ENCODE results near the gene OPCML. TPM values are rescaled to one million over a fixed set of nuclear protein-coding genes. Genes with fewer than 3 reads are reported as not detected.

Gene OPCML
- total RNA-seq, 1 donor from 2014 or later: 1.2 TPM

- Mint-ChIP-seq H3K27me3 (ENCODE audit: low read depth) (no peaks in the 10 kb centered on the region), H3K4me3 (no peak overlapping the region), H3K27ac (ENCODE audit: unreplicated experiment) (no peak overlapping the region), H3K4me1 (peaks cover 4% of the 10 kb centered on the region), H3K36me3 (ENCODE audit: low read depth) (no peaks in the 10 kb centered on the region), H3K9me3 (peaks cover 2% of the 10 kb centered on the region)
- DNase-seq (ENCODE audit: low read depth, low spot score): no peak
- TF ChIP-seq, protein P1, sequence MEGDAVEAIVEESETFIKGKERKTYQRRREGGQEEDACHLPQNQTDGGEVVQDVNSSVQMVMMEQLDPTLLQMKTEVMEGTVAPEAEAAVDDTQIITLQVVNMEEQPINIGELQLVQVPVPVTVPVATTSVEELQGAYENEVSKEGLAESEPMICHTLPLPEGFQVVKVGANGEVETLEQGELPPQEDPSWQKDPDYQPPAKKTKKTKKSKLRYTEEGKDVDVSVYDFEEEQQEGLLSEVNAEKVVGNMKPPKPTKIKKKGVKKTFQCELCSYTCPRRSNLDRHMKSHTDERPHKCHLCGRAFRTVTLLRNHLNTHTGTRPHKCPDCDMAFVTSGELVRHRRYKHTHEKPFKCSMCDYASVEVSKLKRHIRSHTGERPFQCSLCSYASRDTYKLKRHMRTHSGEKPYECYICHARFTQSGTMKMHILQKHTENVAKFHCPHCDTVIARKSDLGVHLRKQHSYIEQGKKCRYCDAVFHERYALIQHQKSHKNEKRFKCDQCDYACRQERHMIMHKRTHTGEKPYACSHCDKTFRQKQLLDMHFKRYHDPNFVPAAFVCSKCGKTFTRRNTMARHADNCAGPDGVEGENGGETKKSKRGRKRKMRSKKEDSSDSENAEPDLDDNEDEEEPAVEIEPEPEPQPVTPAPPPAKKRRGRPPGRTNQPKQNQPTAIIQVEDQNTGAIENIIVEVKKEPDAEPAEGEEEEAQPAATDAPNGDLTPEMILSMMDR (conservative IDR thresholded peaks at IDR 0.05): no peak
Measured at GRCh38 chr11:132671851-132672370, 860.4 kb downstream of the OPCML start.

DNA sequence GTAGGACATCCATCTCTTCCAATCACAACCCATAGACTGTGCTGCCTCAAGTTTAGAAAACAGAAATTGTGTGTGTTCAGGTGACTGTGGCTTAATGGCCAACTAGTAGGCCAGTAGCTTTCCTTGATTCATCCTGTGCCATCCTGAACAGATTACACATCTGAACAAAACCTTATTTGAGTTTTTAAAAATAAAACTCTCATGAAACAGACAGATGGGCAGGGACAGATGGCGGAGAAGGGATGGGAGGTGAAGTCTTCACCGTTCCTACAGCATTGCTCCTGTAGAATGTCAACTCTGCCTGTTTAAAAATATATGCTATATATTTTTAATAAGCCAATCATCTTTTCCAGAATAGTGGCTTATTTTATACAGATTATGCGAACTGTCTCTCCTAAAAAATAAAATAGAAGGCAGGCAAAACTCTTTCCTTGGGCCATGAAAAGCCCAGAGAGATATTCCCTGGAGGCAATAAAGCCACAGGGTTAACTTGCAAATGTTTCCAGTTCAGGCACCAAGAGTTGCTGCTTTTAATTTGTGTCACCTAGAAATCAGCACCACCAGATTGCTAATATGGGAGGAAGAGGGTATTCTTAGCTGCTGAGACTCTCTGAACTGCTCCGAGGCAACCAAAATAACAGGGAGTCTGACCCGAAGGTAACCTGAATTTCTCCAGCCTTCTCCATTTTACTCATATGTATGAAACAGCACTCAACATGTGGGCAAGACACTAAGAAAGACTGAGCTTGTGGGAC is 861.2 kb downstream of the OPCML start:
- Mint-ChIP-seq H3K4me3 (no peak overlapping the region), H3K27ac (ENCODE audit: unreplicated experiment) (no peak overlapping the region), H3K36me3 (ENCODE audit: low read depth) (no peaks in the 10 kb centered on the region), H3K4me1 (peaks cover 4% of the 10 kb centered on the region), H3K27me3 (ENCODE audit: low read depth) (no peaks in the 10 kb centered on the region), H3K9me3 (peaks cover 2% of the 10 kb centered on the region)
- DNase-seq (ENCODE audit: low read depth, low spot score): no peak
- TF ChIP-seq, protein P1 (conservative IDR thresholded peaks at IDR 0.05): no peak

GRCh38 chr11:132669949-132670348 is 862.4 kb downstream of the OPCML start:
- peaks cover 2% of the 10 kb centered on the region for H3K9me3 Mint-ChIP-seq
- no peak overlapping the region for H3K4me3 Mint-ChIP-seq
- DNase-seq (ENCODE audit: low read depth, low spot score): no peak
- TF ChIP-seq, protein P1 (conservative IDR thresholded peaks at IDR 0.05): no peak
- no peaks in the 10 kb centered on the region for H3K36me3 Mint-ChIP-seq (ENCODE audit: low read depth)
- H3K4me1 Mint-ChIP-seq: peaks cover 4% of the 10 kb centered on the region
- no peak overlapping the region for H3K27ac Mint-ChIP-seq (ENCODE audit: unreplicated experiment)
- H3K27me3 Mint-ChIP-seq (ENCODE audit: low read depth): no peaks in the 10 kb centered on the region

DNA sequence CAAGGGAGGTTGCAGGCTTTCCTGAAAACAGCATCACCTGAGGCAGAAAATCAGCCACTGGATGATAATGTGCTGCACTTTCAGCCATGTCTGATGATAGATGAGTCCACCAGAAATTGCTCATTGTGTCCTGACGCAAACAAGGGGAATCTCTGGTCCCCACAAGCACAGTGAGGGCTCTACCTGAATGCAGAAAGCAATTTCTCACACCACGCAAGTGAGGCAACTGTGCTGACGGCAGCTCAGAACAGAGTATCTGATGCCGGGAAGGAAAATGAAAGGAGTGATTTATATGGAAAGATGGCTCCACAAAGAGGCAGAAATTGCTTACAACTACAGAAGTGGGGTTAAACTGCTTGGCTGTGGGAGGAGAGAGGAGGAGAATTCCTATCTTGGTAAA is 867.1 kb downstream of the OPCML start:
- Mint-ChIP-seq H3K36me3 (ENCODE audit: low read depth) (no peaks in the 10 kb centered on the region), H3K4me1 (no peaks in the 10 kb centered on the region), H3K27ac (ENCODE audit: unreplicated experiment) (no peak overlapping the region), H3K4me3 (no peak overlapping the region), H3K27me3 (ENCODE audit: low read depth) (no peaks in the 10 kb centered on the region), H3K9me3 (no peaks in the 10 kb centered on the region)
- TF ChIP-seq, protein P1 (conservative IDR thresholded peaks at IDR 0.05): no peak
- DNase-seq (ENCODE audit: low read depth, low spot score): no peak

- H3K4me3 Mint-ChIP-seq: no peak overlapping the region
- no peaks in the 10 kb centered on the region for H3K4me1 Mint-ChIP-seq
- no peaks in the 10 kb centered on the region for H3K36me3 Mint-ChIP-seq (ENCODE audit: low read depth)
- TF ChIP-seq, protein P1 (conservative IDR thresholded peaks at IDR 0.05): no peak
- no peaks in the 10 kb centered on the region for H3K27me3 Mint-ChIP-seq (ENCODE audit: low read depth)
- H3K27ac Mint-ChIP-seq (ENCODE audit: unreplicated experiment): no peak overlapping the region
- no peaks in the 10 kb centered on the region for H3K9me3 Mint-ChIP-seq
- DNase-seq (ENCODE audit: low read depth, low spot score): no peak
Measured at GRCh38 chr11:132658696-132659095, 873.6 kb downstream of the OPCML start.

Measured in neural crest cell (in vitro differentiated cells).